ENCODE results near the gene PPP6R3.
"Not testable (repeated sequence)": the region's sequence is repeated elsewhere in the genome, so short reads cannot be mapped to it uniquely, and the experiment has no call there.

The PPP6R3 gene

DNA sequence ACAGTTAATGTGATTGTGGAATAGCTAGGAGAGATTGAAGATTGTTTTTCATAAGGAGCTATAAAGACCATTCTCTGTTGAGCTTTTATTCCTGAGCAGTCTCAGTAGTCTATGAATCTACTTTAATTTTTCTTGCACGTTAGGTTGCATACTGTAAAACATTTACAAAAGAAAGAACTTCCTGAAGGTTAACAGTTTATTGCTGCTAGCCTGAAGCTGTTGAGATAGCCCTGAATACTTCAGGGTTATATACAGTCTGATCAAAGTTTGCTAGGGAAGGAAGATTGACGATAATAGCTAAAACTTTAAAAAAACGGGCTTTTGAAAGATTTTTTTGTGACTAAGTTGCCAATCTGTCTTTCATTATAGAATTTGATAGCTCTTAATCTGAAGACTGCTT lies 64.8 kb downstream of the PPP6R3 start:
- no peak for DNase-seq (ENCODE audit: low read depth in 2 of 2)

DNA sequence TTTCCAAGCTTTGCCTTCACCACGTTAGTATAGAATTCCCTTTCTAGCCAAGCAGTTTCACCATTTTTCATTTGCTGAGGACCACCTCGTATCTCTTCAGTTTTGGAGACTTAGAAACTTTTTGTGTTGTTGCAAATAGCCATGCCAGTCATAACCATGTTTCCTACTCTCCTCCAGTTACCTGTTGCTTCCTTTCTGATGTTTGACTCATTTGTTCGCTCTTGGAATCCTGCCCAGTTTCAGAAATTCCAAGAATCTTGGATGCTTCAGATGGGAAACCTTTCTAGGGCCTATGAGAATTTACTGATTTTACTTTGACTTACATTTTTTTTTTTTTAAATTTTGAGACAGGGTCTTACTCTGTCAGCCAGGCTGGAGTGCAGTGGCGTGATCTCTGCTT lies 65.4 kb downstream of the PPP6R3 start:
- no peak for DNase-seq (ENCODE audit: low read depth in 2 of 2)

DNA sequence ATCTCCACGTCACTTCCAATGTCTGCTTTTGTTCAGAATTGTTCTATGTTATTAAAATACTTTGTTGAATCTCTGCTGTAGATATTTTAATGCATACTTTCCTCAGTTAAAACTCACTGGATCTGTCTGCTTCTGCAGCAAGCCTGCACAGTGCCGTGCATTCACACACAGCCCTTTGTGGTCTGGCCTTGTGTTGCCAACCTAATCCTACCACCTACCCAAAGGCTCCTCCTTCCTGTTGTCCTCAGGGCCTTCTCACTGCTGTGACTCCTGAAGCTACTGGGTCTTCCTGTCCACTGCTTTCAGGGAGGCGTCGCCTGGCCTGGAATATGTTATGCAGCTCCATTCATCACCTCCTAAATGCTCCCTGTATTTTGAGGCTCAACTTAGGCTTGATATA lies 67.0 kb downstream of the PPP6R3 start:
- DNase-seq (ENCODE audit: low read depth in 2 of 2), result no peak

DNA sequence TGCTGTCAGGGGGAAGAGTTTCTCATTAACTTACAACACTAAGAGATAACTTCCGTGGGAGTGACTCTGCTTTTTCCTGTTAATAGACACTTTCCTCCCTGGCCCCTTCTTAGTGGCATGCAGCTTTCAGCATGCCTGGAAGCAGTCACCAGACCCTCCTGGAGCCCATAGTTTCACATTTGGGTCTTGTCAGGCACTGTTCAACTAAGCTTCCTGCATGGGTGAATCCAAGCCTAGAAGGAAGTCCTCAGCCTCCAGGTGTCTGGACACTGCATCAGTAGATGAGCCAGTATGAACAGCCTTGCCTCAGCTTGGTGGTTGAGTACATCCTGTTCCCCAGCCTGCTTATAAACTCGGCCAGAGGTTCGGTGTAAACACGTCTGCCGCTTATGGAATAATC lies 68.1 kb downstream of the PPP6R3 start:
- DNase-seq (ENCODE audit: low read depth in 2 of 2), result no peak

DNA sequence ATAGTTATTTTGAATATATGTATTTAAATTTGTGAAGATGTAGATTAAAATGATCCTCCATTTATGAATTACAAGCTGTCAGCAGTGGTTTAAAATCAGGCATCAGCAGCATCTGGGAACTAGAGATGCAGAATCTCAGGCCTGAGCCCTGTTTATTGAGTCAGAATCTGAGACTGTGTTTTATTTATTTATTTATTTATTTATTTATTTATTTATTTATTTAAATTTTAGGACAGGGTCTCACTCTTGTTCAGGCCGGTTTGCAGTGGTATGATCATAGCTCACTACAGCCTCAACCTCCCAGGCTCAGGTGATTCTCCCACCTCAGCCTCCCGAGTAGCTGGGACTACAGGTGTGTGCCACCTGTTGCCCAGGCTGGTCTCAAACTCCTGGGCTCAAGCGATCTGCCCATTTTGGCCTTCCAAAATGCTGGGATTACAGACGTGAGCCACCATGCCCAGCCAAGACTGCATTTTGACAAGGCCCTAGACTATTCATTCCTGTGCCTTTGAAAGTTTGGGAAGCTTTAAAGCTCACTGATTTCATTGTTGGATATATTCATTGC lies 70.7 kb downstream of the PPP6R3 start:
- DNase-seq (ENCODE audit: low read depth in 2 of 2), result no peak

DNA sequence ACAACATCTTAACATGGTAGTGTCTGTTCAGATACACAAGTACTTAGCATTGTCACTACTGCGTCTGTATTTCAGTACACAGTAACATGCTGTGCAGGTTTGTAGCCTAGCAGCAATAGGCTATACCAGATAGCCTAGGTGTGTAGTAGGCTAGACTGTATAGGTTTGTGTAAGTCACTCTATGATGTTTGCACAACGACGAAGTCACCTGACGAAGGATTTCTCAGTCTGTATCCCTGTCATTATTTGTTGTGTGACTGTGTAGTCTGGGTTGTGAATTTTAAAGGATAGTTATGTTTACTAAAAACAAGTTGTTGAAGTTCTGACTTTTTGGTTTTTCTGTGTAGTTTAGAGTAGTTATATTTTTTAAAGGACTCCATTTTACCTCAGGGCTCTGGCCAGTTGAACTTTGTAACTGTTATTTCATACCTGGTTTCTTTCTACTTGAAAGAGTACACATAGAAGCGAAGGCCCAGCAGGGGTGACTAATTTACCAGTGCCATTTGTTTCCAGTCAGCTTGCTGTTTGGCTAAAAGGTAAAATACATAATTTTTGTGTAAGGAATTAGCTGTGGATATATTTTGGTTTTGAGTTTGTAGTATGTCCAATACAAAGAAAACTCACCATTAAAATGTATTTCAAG lies 72.3 kb downstream of the PPP6R3 start:
- no peak for DNase-seq (ENCODE audit: low read depth in 2 of 2)

DNA sequence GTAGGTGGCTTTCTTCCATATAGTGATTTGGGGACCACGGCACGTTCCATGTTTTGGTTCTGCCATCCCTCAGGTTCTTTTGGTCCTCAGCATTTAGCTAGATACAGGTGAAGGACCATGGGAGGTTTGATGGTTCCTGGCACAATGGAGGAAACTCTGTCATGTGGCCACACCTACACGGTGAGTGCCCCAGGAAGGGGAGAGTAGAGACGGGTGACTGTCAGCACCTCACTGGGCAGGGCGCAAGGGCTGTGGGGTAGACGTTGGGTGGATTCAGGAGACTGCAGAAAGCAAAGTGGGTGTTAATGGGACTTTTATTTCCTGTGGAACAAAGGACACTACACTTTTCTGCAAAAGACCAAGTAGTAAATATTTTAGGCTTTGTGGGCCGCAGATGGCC lies 73.4 kb downstream of the PPP6R3 start:
- no peak for DNase-seq (ENCODE audit: low read depth in 2 of 2)

DNA sequence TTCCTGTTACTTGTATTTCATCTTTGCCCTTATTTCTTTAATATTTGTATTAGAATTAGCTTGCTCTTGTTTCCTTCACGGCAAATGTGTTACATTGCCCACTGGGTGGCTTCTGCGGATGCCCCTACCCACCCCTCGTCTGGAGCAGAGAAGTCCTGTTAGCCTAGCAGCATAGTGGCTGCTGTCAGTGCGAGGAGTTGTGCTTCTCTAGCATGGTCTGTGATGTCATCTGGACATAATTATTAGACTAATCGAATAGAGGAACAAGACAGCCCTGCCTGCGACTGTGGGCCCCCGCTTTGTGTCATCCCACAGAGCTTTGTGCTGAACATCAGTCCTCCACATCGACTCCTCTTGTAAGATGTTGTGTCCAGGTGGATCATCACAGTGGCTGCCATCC lies 74.5 kb downstream of the PPP6R3 start:
- no peak for DNase-seq (ENCODE audit: low read depth in 2 of 2)

DNA sequence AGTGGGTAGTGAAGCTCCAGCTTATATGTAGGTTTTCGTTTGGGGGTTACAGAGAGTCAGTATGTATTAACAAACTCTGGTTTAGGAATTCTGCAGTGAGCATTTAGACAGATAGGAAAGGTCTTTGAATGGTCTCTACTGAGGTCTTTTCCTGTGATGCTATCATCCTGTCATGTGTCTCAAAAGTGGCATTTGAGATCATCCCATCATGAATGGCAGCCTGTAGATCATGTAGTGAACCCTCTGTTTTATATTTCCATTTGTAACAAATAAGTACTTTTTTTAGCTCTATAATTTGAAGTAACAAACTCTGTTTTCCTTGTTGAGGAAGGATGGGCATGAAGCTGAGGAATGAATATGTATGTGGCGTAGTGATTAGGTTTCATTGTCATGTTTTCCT lies 76.2 kb downstream of the PPP6R3 start:
- DNase-seq (ENCODE audit: low read depth in 2 of 2), result no peak

DNA sequence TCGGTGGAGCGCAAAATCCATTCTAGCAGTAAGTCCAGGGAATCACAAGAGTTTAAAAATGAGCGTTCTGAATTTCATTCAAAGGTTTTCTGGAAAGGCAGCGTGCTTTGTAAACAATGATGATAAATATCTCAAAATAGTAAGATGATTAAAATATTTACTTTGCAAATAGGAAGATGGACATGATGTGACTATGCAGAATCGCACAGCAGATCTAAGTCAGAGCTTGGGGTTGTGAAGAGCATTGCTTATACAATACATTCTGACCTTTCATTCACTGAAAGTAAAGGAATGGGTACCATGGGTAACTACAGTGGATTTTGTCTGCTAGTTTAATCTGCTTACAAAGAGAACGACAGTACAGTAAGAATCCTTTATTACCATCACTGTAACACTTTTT lies 77.5 kb downstream of the PPP6R3 start:
- no peak for DNase-seq (ENCODE audit: low read depth in 2 of 2)

DNA sequence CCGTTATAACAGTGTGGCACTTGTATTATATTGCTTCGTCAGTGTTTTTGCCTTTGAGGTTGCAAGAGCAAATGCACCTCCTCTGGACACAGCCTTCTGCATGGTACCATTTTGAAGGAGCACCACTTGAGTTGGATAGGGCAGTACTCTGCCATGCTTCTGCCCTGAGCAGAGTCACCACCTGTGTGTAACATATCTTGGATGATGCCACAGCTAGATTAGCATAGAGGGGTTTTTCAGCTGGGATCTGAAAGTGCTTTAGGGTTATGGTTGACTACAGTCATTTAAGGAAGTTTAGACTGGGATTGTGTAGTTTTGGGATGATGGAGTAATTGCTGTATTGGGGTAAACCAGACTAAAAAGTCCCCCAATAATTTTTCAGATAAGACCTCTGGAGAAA lies 78.8 kb downstream of the PPP6R3 start:
- DNase-seq (ENCODE audit: low read depth in 2 of 2), result no peak

DNA sequence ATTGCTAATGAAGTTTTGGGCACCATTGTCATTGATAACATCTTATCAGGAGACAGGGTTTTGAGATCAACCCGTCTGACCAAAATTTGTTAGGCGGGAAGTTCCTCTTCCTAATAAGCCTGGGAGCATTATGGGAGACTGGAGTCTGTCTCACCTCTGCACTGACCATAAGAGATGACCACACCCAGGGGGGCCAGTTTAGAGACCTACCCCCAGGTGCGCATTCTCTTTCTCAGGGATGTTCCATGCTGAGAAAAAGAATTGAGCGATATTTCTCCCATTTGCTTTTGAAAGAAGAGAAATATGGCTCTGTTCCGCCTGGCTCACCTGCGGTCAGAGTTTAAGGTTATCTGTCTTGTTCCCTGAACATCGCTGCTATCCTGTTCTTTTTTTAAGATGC lies 80.0 kb downstream of the PPP6R3 start:
- DNase-seq (ENCODE audit: low read depth in 2 of 2), result not testable (repeated sequence)

DNA sequence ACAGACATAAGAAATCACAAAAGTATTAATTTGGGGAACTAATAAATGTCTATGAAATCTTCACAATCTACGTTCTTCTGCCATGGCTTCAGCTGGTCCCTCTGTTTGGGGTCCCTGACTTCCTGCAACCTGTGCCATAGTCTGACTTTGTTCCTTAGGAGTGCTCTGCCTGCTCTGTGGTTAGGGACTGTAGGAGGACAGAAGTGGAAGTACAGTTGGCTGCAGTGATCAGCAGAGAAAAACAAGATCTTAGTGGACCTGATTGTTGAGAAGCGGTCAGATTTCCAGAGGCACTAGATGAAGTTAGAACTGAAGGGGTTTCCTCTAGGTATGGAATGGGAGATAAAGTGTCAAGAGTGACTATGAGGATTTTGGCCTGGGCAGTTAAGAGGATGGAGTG lies 80.6 kb downstream of the PPP6R3 start:
- no peak for DNase-seq (ENCODE audit: low read depth in 2 of 2)

DNA sequence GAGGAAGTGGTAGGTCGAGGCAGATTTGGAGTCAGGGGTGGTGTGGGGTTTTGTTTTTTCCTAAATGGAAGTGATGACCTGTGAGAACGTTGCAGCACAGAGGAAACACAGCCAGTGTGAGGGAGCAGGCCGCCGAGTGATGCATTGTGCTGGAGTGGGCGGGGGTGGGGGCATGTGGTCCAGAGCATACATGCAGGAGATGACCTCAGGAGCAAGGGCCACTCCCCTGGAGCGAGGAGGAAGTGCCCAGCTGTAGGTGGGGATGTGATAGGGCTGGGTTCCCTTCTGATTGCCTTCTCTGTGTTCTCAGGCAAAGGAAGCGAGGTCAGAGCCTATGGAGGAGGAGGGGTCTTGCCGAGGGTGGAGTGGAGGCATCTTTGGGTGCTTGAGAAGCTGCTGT lies 81.4 kb downstream of the PPP6R3 start:
- DNase-seq (ENCODE audit: low read depth in 2 of 2), result no peak

DNA sequence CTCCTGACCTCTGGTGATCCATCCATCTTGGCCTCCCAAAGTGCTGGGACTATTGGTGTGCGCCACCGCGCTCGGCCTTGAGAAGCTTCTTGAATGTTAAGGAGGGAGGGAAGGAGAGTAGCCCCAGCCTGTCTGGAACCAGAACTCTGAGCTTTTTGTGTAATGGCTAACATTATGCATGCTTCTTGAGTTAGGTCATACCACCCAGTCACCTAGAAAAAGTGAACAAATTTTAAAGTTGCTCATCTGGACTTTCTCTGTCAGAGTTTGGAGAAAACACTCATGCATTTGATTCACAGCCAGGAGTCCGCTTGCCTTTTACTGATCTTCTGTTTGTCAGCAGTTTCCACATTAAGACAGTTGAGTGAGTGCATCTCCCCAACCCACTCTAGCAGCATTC lies 82.1 kb downstream of the PPP6R3 start:
- no peak for DNase-seq (ENCODE audit: low read depth in 2 of 2)

DNA sequence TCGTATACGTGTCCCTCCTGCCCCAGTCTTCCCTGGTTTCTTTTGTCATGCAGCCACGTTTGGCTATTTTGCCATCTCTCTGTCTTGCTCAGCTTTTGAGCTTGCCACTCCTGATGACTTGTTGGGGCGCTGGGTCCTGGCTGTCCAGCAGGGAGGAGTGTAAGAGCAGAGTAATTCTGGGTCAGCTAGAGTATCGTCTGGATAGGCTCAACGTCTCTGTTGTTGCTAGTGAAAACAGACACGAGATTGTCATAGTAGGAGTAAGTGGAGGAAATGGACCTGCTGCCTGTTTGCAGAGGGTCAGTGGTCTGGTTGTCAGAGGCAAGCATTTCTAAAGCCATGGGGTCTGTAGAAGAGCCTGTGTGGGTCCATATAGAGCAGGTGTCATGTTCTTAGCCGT lies 83.0 kb downstream of the PPP6R3 start:
- DNase-seq (ENCODE audit: low read depth in 2 of 2), result no peak

DNA sequence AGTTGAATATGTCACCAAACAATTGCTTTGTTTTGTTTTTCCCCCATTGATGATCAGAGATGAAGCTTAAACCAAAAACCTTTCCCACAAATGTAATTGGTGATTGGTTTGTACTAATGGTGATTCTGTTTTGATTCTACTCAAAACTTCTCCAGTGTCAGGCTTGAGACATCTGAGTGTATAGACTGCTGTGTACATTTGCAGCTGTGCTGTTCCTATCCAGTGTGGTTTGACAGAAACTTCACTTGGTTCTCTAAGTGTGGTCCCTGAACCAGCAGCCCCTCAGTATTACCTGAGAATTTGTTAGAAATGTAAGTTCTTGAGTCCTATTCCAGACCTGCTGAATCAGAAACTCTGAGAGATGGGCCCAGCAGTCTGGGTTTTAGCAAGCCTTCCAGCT lies 84.8 kb downstream of the PPP6R3 start:
- DNase-seq (ENCODE audit: low read depth in 2 of 2), result no peak

DNA sequence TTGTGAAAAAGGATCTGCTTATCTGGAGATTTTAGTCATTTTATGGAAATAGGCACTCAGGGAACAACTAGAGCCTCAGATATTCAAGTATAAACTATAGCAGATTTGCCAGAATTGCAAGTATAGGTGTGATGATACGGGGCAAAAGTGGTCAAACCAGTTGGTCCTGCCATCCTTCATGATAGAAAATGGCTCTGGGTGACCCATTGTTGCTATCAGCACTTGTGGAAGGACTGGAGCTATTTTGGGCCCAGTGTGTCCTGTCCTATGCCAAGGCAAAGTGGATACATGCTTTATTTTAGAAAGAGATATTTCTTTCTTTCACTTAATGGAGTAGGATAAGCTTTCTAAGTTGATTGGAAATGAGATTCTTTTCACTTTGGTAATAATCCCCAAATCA lies 85.2 kb downstream of the PPP6R3 start:
- DNase-seq (ENCODE audit: low read depth in 2 of 2), result no peak

DNA sequence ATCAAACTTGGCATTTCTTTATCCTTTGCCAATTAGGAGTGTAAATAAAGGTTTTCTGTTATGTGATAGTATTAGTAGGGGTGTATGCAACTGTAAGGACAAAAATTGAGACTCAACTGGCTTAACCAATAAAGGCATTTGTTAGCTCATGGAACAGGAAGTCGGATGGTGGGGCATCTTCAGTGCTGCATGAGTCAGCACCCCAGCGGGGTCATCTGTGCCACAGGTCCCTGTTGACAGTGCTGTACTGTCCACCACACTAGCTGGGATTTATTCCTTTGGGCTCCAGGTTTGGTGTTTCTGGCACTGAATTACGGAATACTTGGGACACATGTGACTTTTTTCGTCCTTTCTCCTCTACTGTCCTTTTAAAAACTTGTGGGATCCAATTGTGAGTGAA lies 86.0 kb downstream of the PPP6R3 start:
- DNase-seq (ENCODE audit: low read depth in 2 of 2), result no peak

DNA sequence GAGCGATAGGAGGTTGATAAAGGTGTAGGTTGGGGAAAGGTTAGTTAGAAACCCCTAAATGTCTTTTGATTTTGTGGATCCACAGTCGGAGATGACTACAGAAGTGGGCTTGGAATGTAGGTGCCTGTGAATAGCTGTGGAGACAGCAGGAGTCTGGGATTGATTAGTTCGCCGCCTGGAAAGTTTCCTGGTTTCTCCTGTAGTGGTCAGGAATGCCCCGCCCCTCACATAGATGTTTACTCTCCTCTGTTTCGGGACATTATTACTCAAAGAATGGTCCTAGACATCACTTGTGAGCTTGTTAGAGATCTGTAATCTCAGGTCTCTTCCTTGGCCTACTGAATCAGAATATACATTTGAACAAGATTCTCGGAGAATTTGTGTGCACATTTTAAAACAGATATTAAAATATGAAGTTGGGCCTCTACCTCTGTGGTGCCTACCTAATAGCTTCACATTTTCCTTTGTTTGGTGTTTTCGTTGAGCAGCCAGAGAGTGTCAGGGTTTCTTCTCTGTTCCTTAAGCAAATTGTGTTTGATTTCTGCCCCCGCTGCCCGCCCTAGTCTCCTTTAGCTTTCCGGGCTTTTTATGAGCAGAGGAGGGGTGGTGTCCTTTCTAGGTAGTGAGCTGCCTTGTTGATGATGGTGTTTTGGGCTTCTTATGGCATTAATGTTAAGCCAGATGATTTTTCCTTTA lies 89.4 kb downstream of the PPP6R3 start:
- no peak for DNase-seq (ENCODE audit: low read depth in 2 of 2)

DNA sequence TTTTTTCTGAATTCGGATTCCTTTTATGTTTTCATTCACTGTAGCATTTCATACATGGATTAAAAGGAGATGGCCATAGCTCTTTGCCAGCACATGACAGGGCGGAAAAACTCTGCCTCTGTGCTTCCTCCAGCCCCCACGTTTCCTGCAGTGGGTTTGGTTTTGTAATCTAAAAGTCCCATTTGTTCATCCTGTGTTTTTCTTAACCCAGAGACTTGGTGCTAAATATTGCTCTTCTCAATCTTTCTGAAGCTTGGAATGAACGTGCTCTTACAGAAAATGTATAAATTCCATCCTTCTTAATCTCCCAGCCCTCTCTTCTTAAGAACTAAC lies 89.9 kb downstream of the PPP6R3 start:
- no peak for DNase-seq (ENCODE audit: low read depth in 2 of 2)

DNA sequence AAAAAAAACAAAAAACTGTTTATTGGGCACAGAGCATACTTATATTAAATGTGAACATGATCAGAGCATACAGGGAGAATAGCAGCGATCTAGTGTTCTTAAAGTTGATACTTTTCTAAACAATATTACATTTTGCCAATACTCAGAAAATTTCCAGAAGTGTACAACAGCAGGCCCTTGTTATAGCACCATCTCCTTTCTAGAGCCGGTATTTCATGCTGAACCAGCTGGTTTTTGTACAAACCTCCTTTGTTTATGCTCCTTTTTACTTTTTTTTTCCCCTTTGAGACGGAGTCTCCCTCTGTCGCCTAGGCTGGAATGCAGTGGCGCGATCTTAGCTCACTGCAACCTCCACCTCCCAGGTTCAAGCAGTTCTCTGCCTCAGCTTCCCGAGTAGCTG lies 90.7 kb downstream of the PPP6R3 start:
- no peak for DNase-seq (ENCODE audit: low read depth in 2 of 2)

DNA sequence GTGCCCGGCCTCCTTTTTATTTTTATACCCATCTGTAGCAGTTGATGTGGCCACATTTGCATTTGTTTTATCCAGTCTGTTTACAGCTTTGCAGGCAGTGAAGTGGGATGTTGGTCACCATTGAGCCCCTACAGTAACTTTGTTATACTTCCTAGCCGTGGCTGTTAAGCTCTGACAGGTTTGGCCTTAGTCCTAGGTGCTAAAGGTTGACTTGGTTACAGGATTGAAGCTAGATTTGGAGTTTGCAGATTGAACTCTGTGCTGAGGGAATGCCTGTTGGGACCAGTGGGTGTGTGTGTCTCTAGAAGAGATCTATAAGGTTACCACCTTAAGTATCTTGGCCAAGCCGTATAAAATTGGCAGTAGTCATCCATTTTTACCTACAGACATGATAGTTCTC lies 91.2 kb downstream of the PPP6R3 start:
- no peak for DNase-seq (ENCODE audit: low read depth in 2 of 2)

DNA sequence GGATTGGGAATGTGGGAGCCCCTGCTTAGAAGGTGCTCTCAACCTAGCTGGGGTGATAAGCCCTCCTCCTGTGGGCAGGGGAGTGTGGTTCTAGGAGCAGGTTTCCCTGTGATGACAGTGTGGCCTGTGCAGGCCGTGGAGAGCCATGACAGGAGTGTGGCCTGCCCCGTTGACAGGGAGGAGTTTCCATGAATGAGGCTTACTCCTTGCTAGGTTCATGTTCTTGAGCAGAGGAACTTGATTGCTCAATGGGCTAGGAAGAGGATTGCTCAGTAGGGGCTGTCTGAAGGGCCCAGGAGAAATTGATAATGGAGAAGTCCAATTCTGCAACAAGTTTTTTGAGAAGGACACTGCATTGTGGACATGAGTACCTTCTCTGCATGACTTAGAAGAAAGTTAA lies 92.0 kb downstream of the PPP6R3 start:
- no peak for DNase-seq (ENCODE audit: low read depth in 2 of 2)
